Measurements from ENCODE around the gene TFCP2.

DNA sequence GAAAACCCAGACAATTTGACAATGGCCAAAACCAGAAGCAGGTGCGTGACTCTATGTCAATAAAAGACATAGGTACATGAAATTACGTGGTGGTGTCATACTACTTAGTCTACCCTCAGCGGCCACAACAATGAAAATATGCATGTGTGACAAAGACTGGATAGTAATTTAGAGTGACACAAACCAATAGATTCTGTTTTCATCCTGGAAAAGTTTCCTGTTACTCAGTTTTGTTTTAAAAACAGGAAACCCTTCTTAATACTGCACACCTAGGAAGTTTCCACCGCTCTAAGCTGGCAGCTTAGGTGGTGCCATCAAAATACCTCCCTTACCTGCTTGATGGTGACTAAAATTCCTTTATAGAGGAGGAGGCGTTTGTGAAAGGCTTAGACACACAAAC is 29.8 kb upstream of the TFCP2 start:
- TF ChIP-seq, protein P1, sequence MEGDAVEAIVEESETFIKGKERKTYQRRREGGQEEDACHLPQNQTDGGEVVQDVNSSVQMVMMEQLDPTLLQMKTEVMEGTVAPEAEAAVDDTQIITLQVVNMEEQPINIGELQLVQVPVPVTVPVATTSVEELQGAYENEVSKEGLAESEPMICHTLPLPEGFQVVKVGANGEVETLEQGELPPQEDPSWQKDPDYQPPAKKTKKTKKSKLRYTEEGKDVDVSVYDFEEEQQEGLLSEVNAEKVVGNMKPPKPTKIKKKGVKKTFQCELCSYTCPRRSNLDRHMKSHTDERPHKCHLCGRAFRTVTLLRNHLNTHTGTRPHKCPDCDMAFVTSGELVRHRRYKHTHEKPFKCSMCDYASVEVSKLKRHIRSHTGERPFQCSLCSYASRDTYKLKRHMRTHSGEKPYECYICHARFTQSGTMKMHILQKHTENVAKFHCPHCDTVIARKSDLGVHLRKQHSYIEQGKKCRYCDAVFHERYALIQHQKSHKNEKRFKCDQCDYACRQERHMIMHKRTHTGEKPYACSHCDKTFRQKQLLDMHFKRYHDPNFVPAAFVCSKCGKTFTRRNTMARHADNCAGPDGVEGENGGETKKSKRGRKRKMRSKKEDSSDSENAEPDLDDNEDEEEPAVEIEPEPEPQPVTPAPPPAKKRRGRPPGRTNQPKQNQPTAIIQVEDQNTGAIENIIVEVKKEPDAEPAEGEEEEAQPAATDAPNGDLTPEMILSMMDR (tag by site-specific recombination; IDR thresholded peaks at IDR 0.05) = no peak
- no peak for TF ChIP-seq ZNF157 (tag by site-specific recombination; IDR thresholded peaks at IDR 0.05)
- TF ChIP-seq ZNF473 (tag by site-specific recombination; IDR thresholded peaks at IDR 0.05) = no peak
- no peak for TF ChIP-seq HOXC10 (CRISPR knock-in tag; IDR thresholded peaks at IDR 0.05)
- no peak for TF ChIP-seq ZNF274 (IDR thresholded peaks at IDR 0.05; ENCODE audit: low read length)
- TF ChIP-seq ZNF274 (tag by site-specific recombination; IDR thresholded peaks at IDR 0.05; ENCODE audit: borderline replicate concordance) = no peak
- no peak for TF ChIP-seq YY1 (tag by site-specific recombination; IDR thresholded peaks at IDR 0.05)
- TF ChIP-seq ZFP3 (tag by site-specific recombination; IDR thresholded peaks at IDR 0.05; ENCODE audit: low read depth) = no peak
